Measurements from ENCODE around the gene ZNF227.

ZNF227 gene

DNA sequence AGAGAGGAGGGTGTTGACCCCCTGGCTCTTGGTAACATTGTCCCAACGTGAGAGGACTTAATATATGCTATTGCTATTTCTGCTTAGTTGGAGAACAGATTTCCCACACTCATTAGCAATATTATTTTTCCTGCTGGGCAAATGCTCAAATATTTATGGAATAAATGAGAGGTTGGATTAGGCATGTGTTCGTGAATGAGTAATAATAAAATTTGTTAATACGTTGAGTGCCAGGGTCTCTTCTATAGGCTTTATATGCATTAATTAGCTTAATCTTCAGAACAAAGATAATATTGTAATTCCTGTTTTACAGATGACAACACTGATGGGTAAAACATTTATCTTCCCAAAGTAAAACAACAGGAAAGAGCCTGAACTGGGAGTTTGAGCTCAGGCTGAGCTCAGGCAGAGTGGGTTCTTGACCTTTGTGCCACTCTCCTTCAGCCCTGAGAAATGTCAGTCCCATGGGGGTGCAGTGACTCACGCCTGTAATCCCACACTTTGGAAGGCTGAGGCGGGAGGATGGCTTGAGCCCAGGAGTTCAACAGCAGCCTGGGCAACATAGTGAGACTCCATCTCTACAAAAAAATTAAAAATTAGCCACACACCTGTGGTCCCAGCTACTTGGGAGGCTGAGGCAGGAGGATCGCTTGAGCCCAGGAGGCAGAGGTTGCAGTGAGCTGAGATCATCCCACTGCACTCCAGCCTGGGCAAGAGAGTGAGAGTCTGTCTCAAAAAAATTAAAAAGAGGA lies 48.5 kb downstream of the ZNF227 start:
- no peak for TF ChIP-seq CTCF (IDR thresholded peaks at IDR 0.05; ENCODE audit: low read depth, low read length, missing control alignments)
- no peak overlapping the region; the same call in 1 of the 2 replicates for H3K4me3 ChIP-seq (replicated peaks; ENCODE audit: low read depth, low read length)
- DNase-seq (ENCODE audit: extremely low read depth, low read depth) = no peak

DNA sequence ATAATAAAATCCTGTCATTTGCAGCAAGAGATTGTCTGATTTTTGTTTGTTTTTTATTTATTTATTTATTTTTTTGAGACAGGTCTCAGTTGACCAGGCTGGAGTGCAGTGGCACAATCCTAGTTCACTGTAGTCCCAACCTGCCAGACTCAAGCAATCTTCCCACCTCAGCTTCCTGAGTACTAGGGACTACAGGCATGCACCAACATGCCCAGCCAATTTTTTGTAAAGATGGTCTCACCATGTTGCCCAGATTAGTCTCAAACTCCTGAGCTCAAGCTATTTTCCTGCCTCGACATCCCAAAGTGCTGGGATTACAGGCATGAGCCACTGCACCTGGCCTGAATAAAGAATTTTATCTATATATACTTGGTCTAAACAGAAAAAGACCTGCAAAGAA lies 65.0 kb downstream of the ZNF227 start:
- H3K4me3 ChIP-seq (replicated peaks; ENCODE audit: low read depth, low read length) = no peak overlapping the region
- TF ChIP-seq CTCF (IDR thresholded peaks at IDR 0.05; ENCODE audit: low read depth, low read length, missing control alignments) = no peak
- DNase-seq (ENCODE audit: extremely low read depth, low read depth) = no peak

- H3K4me3 ChIP-seq (replicated peaks; ENCODE audit: low read depth, low read length) = no peak overlapping the region
- no peak for DNase-seq (ENCODE audit: extremely low read depth, low read depth)
- TF ChIP-seq CTCF (IDR thresholded peaks at IDR 0.05; ENCODE audit: low read depth, low read length, missing control alignments) = no peak
Measured at GRCh38 chr19:44278181-44278690, 65.9 kb downstream of the ZNF227 start.

DNA sequence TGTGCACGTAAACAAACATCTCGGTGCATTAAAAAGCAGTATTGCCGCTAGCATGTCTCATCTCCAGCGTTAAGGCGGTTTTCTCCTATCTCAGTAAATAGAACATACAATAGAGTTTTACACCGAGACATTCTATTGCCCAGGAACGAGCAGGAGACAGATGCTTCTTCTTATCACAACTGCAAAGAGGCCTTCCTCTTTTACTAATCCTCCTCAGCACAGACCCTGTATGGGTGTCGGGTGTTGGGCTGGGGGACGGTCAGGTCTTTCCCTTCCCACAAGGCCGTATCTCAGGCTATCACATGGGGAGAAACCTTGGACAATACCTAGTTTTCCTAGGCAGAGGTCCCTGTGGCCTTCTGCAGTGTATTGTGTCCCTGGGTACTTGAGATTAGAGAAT lies 68.6 kb downstream of the ZNF227 start:
- no peak for DNase-seq (ENCODE audit: extremely low read depth, low read depth)
- no peak for TF ChIP-seq CTCF (IDR thresholded peaks at IDR 0.05; ENCODE audit: low read depth, low read length, missing control alignments)
- no peak overlapping the region for H3K4me3 ChIP-seq (replicated peaks; ENCODE audit: low read depth, low read length)

- no peak for TF ChIP-seq CTCF (IDR thresholded peaks at IDR 0.05; ENCODE audit: low read depth, low read length, missing control alignments)
- no peak overlapping the region for H3K4me3 ChIP-seq (replicated peaks; ENCODE audit: low read depth, low read length)
- no peak for DNase-seq (ENCODE audit: extremely low read depth, low read depth)
Measured at GRCh38 chr19:44282846-44283245, 70.5 kb downstream of the ZNF227 start.

DNA sequence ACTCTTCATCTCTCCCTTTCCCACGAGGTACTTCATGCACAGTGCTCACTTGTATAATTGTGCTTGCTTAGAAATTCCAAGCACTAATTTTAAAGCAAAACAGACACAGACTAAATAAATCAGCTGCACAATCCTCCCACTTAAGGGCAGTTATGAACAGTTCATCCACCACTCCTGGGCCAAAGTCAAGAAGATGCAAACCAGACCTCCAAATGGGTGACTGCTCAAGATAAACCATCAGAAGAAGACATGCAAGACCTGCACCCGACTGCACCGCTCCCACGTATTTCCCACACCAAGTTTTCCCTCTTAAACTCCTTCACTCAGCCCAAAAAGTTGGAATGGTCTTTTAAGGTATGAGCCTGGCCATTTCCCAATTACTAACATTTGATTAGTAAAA lies 72.6 kb downstream of the ZNF227 start:
- no peak for TF ChIP-seq CTCF (IDR thresholded peaks at IDR 0.05; ENCODE audit: low read depth, low read length, missing control alignments)
- no peak for DNase-seq (ENCODE audit: extremely low read depth, low read depth)
- H3K4me3 ChIP-seq (replicated peaks; ENCODE audit: low read depth, low read length) = no peak overlapping the region

All from HFF-Myc (cell line).